ENCODE measurements around the gene PTGIR.

GRCh38 chr19:46599716-46600373 lies 25.0 kb downstream of the PTGIR start:
- TF ChIP-seq CTCF (IDR thresholded peaks at IDR 0.05) (no peak), POLR2A (IDR thresholded peaks at IDR 0.05) (no peak)
